Aortic smooth muscle cell (primary cell): Measurements from ENCODE around the gene RFESD. TPM values are rescaled to one million over a fixed set of nuclear protein-coding genes. Genes with fewer than 3 reads are reported as not detected.

Experiments used
- total RNA-seq: library from RNA; depleted of rRNA; stranded (reverse); fragments of >200 nt; gene quantifications from 2 replicates; pipeline ENCODE4 v1.2.3, GENCODE V29; 2014

The RFESD gene
- total RNA-seq: 2.1 and 2.2 TPM in 2 replicates

DNA sequence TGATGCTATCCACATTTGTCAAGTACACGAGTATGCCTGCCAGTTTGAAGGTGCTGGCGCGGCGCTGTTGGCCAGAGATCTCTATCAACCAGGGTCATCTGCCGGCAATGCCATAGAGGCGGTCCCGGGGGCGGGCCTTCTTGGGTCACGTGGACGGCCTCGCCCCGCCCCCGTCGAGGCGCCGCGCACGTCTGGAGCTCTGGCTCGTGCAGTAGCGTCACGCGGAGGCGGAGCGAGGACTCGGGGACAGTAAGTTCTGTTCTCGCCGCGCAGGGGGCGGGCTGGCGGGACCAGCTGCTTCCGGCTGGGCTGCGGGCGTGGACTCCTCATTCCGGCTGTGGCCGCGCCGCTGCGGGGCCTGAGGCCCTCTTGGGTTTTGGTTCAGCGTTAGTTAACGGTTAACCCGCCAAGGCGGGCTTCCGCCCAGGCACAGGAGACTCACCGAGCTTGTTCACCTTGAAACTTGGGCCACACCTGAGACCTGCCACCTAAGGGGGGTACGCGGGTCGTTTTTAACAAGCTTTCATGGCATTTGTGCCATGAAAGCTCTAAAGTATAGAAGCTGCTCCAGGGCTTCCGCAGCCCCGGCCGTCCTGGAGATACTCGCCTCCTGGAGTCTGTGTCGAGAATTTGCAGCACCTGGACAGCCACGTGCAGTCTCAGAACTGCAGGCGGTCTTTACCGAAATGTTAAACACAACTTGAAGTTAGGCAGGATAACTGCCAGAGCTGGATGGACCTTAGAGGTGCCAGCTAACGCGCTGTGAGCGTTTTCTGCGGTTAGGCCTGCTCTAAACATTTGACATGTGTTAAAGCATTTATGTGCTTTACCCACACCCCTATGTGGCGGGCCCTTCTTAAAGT is at the start of gene RFESD:
TSS of gene RFESD (plus strand) at position 209 of the 863 bp plus-strand sequence. CDS start 5,495 bp downstream, outside the sequence.

DNA sequence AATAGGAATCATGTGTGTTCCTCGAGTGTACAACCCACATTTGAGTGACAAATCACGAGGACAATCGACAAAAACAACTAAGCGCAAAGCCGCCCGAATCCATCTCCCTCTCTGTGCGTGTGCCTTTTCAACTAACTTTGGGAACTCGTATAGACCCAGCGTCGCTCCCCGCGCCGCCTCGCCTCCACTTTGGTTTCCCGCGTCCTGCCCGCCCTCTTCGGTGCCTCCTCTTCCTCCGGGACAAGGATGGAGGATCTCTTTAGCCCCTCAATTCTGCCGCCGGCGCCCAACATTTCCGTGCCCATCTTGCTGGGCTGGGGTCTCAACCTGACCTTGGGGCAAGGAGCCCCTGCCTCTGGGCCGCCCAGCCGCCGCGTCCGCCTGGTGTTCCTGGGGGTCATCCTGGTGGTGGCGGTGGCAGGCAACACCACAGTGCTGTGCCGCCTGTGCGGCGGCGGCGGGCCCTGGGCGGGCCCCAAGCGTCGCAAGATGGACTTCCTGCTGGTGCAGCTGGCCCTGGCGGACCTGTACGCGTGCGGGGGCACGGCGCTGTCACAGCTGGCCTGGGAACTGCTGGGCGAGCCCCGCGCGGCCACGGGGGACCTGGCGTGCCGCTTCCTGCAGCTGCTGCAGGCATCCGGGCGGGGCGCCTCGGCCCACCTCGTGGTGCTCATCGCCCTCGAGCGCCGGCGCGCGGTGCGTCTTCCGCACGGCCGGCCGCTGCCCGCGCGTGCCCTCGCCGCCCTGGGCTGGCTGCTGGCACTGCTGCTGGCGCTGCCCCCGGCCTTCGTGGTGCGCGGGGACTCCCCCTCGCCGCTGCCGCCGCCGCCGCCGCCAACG is 26.3 kb upstream of the RFESD start, which contains the start of gene GPR150:
TSS of gene GPR150 (plus strand) at position 58 of the 840 bp plus-strand sequence. CDS start at position 247, 189 bp downstream.

DNA sequence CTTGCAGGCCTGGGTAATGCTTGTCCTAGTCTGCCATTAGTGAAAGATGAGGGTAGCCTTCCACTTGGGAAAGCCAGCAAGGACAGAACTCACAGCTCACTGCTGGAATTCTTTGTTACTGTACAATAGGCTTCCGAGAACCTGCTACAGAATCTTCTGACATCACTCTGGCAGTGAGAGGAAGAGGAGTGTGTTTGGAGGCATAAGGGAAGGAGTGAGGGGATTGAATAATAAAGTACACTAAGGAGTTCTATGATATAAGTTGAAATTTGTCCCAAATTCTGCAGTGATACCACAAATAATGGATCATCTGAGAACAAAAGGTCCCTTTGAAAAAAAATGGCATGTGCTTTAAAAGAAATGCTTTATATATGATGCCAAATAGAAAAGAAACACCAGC is 36.3 kb downstream of the RFESD start, which contains the start of gene SPATA9:
TSS of gene SPATA9 (minus strand) at position 101 of the 400 bp plus-strand sequence. CDS start 137 bp downstream, outside the sequence.

Other genes with a start within 250 kb of the RFESD start
- 158 and 163 TPM in 2 replicates for gene SKIC3, start 91.8 kb upstream of the RFESD start, total RNA-seq
- gene ARSK, start 91.7 kb upstream of the RFESD start, total RNA-seq: 9.5 and 9.9 TPM in 2 replicates
- gene GPR150, start 26.7 kb upstream of the RFESD start, total RNA-seq: 0.06 and 0.13 TPM in 2 replicates
- gene SPATA9, start 36.2 kb downstream of the RFESD start, total RNA-seq: 0.13 TPM in 1 of 2 replicates, not detected in the other
- gene RHOBTB3, start 84.6 kb downstream of the RFESD start, total RNA-seq: 27.5 and 34.6 TPM in 2 replicates
- gene GLRX, start 175.9 kb downstream of the RFESD start, total RNA-seq: 24.5 and 29.6 TPM in 2 replicates